ENCODE measurements around the gene ARHGEF40. TPM values are rescaled to one million over a fixed set of nuclear protein-coding genes. Genes with fewer than 3 reads are reported as not detected.

Gene ARHGEF40
- total RNA-seq, 1 experiment from 2014 or later: 3.6 TPM

- Mint-ChIP-seq H3K27me3 (ENCODE audit: insufficient read depth, unreplicated experiment) (no peaks in the 10 kb centered on the region), H3K36me3 (ENCODE audit: insufficient read depth, unreplicated experiment) (no peaks in the 10 kb centered on the region), H3K9me3 (ENCODE audit: unreplicated experiment) (no peaks in the 10 kb centered on the region), H3K4me1 (ENCODE audit: insufficient read depth, unreplicated experiment) (peaks cover 5% of the 10 kb centered on the region), H3K27ac (ENCODE audit: low read depth, unreplicated experiment) (no peak within 1 kb of the TSS), H3K4me3 (ENCODE audit: unreplicated experiment) (no peak within 1 kb of the TSS)
- POLR2A ChIA-PET: interaction anchor here (0.7 to 1.8 kb wide), 3 partner anchors 9 to 43 kb away, joined by 3 to 6 read pairs (median 3); partner anchors contain the start of genes ARHGEF40 and TMEM253
- peak; percentile 24 for DNase-seq (ENCODE audit: unreplicated experiment)
- BruUV-seq (replicated peaks): no TSS peak
- TF ChIP-seq CTCF (IDR thresholded peaks at IDR 0.05; ENCODE audit: unreplicated experiment): no peak
- intact Hi-C loops (cut with micrococcal nuclease): no loop called here
- CTCF ChIA-PET: interaction anchor here (0.7 to 1.1 kb wide), 3 partner anchors 10 to 44 kb away, joined by 3 to 4 read pairs (median 3); no protein-coding TSS in a partner anchor
Observed at GRCh38 chr14:21057803-21058675, 12.1 kb upstream of the ARHGEF40 start, which contains the start of gene RNASE8. Gene RNASE8, plus strand, starts transcription at chr14:21057822. Its CDS starts 71 bp downstream, at chr14:21057893.

GRCh38 chr14:21058903-21059302 is 11.2 kb upstream of the ARHGEF40 start:
- Mint-ChIP-seq H3K27me3 (ENCODE audit: insufficient read depth, unreplicated experiment) (no peaks in the 10 kb centered on the region), H3K4me3 (ENCODE audit: unreplicated experiment) (no peak overlapping the region), H3K27ac (ENCODE audit: low read depth, unreplicated experiment) (no peak overlapping the region), H3K36me3 (ENCODE audit: insufficient read depth, unreplicated experiment) (no peaks in the 10 kb centered on the region), H3K9me3 (ENCODE audit: unreplicated experiment) (no peaks in the 10 kb centered on the region), H3K4me1 (ENCODE audit: insufficient read depth, unreplicated experiment) (peaks cover 5% of the 10 kb centered on the region)
- BruUV-seq (replicated peaks): no TSS peak
- TF ChIP-seq CTCF (IDR thresholded peaks at IDR 0.05; ENCODE audit: unreplicated experiment): no peak
- POLR2A ChIA-PET: interaction anchor here (0.6 kb wide), 1 partner anchor 8 kb away, joined by 5 read pairs; no protein-coding TSS in a partner anchor
- CTCF ChIA-PET: interaction anchor here (0.6 to 1.1 kb wide), 2 partner anchors 9 to 368 kb away, joined by 3 to 4 read pairs; no protein-coding TSS in a partner anchor
- DNase-seq (ENCODE audit: unreplicated experiment): no peak
- intact Hi-C loops (cut with micrococcal nuclease): no loop called here

- intact Hi-C loops (cut with micrococcal nuclease): loop anchor here (10.0 kb wide), 1 partner anchor 75 kb away; no protein-coding TSS in a partner anchor
- Mint-ChIP-seq H3K36me3 (ENCODE audit: insufficient read depth, unreplicated experiment) (no peaks in the 10 kb centered on the region), H3K4me3 (ENCODE audit: unreplicated experiment) (no peak overlapping the region), H3K4me1 (ENCODE audit: insufficient read depth, unreplicated experiment) (peaks cover 5% of the 10 kb centered on the region), H3K9me3 (ENCODE audit: unreplicated experiment) (no peaks in the 10 kb centered on the region), H3K27me3 (ENCODE audit: insufficient read depth, unreplicated experiment) (peaks cover under 1% of the 10 kb centered on the region), H3K27ac (ENCODE audit: low read depth, unreplicated experiment) (no peak overlapping the region)
- no peak for DNase-seq (ENCODE audit: unreplicated experiment)
- CTCF ChIA-PET: interaction anchor here (0.8 to 4.6 kb wide), 2 partner anchors 33 to 45 kb away, joined by 6 to 39 read pairs; no protein-coding TSS in a partner anchor
- TF ChIP-seq CTCF (IDR thresholded peaks at IDR 0.05; ENCODE audit: unreplicated experiment): no peak
- POLR2A ChIA-PET: no interaction called here
- no TSS peak for BruUV-seq (replicated peaks)
Observed at GRCh38 chr14:21059842-21060613, 10.1 kb upstream of the ARHGEF40 start.

Data from MCF 10A (cell line).